Panc1 (cell line): Measurements from ENCODE around the gene METRN. TPM values are rescaled to one million over a fixed set of nuclear protein-coding genes. Genes with fewer than 3 reads are reported as not detected.
A peak's percentile ranks its signal among the peaks of the same experiment; 100 is the strongest.

Source experiments
- ATAC-seq: fragments of 200-7000 bp; cut with Tn5 transposase; 2 replicates; pipeline ENCODE4 v1.9.1; 2020; ENCODE audit warnings: mild to moderate bottlenecking, moderate library complexity
- BruUV-seq: library from RNA; stranded (reverse); fragments of 400-500 nt; replicated peaks from 2 replicates; lab custom pipeline; 2021; lab: Mats Ljungman, UMichigan
- CTCF ChIA-PET: fragments of 300-600 bp; sonication (Branson Sonifier 250); formaldehyde crosslinking; loops from one replicate; lab custom pipeline; 2022; ENCODE audit warnings: antibody characterized with exemption; lab: Charles Lee
- POLR2A ChIA-PET: fragments of 300-600 bp; sonication (Branson Sonifier 250); formaldehyde crosslinking; loops from one replicate; lab custom pipeline; 2022; ENCODE audit warnings: antibody characterized with exemption; lab: Charles Lee
- DNase-seq: peaks from one replicate; pipeline ENCODE4 v3.0.0-alpha.2; 2010; ENCODE audit warnings: low read depth, low spot score
- H3K27ac ChIP-seq: 2 replicates; pipeline ENCODE4 v1.5.1; 2011; ENCODE audit warnings: mild to moderate bottlenecking, low read length, inconsistent platforms
- H3K27me3 ChIP-seq: fragments of 200-500 bp; sonication (Bioruptor generic); 2 replicates; pipeline ENCODE4 v1.6.0; 2014; ENCODE audit warnings: low read length, inconsistent platforms; ENCODE audit not compliant: control insufficient read depth, insufficient read depth
- H3K36me3 ChIP-seq: fragments of 200-500 bp; sonication (Bioruptor generic); 2 replicates; pipeline ENCODE4 v1.5.1; 2014; ENCODE audit warnings: inconsistent platforms, mild to moderate bottlenecking, low read length, moderate library complexity; ENCODE audit not compliant: control insufficient read depth, insufficient read depth
- H3K4me1 ChIP-seq: 2 replicates; pipeline ENCODE4 v1.5.1; 2011; ENCODE audit warnings: inconsistent platforms, mild to moderate bottlenecking, low read length, moderate library complexity; ENCODE audit not compliant: control insufficient read depth, insufficient read depth
- H3K4me3 ChIP-seq, 2 experiments: 2 replicates each; pipeline ENCODE4 v1.5.1; 2011 to 2012; ENCODE audit warnings: low read depth in 2 of 2, low read length in 2 of 2, mild to moderate bottlenecking in 2 of 2, inconsistent platforms in 1 of 2, moderate library complexity in 1 of 2
- H3K9me3 ChIP-seq: fragments of 200-500 bp; sonication (Bioruptor generic); 2 replicates; pipeline ENCODE4 v1.5.1; 2014; ENCODE audit warnings: low read depth, mild to moderate bottlenecking, inconsistent platforms, low read length, moderate library complexity; ENCODE audit not compliant: control insufficient read depth, insufficient read depth
- POLR2AphosphoS5 ChIP-seq: IDR thresholded peaks from 2 replicates; pipeline ENCODE4 v1.6.1; 2012; ENCODE audit warnings: mild to moderate bottlenecking, low read depth, low read length, moderate library complexity
- REST ChIP-seq, 2 experiments: IDR thresholded peaks; 2 replicates each; pipeline ENCODE4 v1.6.1; 2011 to 2012; ENCODE audit warnings: low read depth in 2 of 2, control low read depth in 1 of 2, low read length in 1 of 2, mild to moderate bottlenecking in 1 of 2, moderate library complexity in 1 of 2; ENCODE audit not compliant: insufficient read depth in 1 of 2
- SIN3A ChIP-seq: IDR thresholded peaks from 2 replicates; pipeline ENCODE4 v1.6.1; 2012; ENCODE audit warnings: low read depth, mild to moderate bottlenecking, low read length, moderate library complexity, borderline replicate concordance; ENCODE audit not compliant: insufficient read depth
- TCF7L2 ChIP-seq: IDR thresholded peaks from 2 replicates; pipeline ENCODE4 v1.6.1; 2011; ENCODE audit warnings: mild to moderate bottlenecking, low read depth, low read length, inconsistent platforms
- in situ Hi-C: cut with HindIII; loops from 2 replicates; pipeline ENCODE4 v1.10.0; 2016; ENCODE audit warnings: low sequenced_read_pairs, low pct_unique_long_range_greater_than_20kb
- intact Hi-C: fragments of 100-400 bp; cut with micrococcal nuclease; formaldehyde crosslinking; loops from one replicate; pipeline ENCODE4 v1.10.0; 2022; ENCODE audit not compliant: unreplicated experiment
- total RNA-seq: library from RNA; stranded (reverse); gene quantifications from one replicate; pipeline ENCODE4 v1.2.1, GENCODE V29; 2021; ENCODE audit not compliant: unreplicated experiment
- TF ChIP-seq, protein P1 (sequence below): fragments of 450-650 bp; IDR thresholded peaks from 2 replicates; pipeline ENCODE4 v1.5.1; 2017; ENCODE audit warnings: mild to moderate bottlenecking

The METRN gene
- total RNA-seq, 1 experiment from 2014 or later: 407 TPM

DNA sequence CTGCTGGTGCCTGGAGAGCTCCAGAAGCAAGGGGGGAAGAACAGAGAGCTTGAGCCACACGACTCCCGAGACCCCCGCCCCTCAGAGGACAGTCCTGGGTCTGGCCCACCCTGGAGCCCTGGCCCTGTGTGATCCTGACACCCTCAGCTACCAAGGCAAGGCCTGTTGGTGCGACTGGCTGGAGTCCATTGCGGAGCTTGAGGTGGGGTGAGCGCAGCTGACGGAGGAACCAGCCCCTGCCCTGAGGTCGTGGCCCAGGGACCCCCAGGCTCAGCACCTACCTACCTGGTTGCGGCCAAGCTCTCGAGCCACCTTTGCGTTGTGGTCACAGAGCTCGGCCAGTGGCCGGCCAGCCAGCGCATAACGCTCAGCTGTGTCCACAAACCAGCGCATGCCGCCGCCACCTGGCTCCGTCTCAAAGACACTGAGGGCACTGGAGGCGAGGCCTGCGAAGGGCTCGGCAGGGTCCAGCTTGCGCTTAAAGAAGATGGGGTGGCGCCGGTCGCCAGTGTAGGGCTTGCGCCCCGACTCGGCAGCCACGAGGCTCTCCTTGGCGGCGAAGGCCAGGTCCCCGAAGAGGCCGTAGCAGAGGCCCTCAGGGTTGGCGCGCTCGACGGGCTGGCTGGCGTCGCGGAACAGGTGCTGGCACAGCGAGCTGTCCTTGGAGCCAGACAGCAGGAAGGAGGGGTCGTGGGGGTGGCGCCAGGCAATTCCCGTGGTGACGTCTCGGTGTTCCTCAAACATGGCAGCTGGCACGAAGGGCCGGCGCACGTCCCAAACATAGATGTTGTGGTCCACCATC is 28.3 kb upstream of the METRN start:
- intact Hi-C loops (loop anchor here (10.0 kb wide), 1 partner anchor 1088 kb away; the partner anchor contains the start of genes EME2, MRPS34 and NME3), in situ Hi-C loops (no loop called here)
- H3K27ac ChIP-seq: 0 out of 2 replicates have a peak overlapping the region, but pooled peaks have one; percentile 23
- H3K4me1 ChIP-seq: peaks cover 23% of the 10 kb centered on the region
- no peaks in the 10 kb centered on the region for H3K27me3 ChIP-seq
- DNase-seq (no peak), ATAC-seq (no peak)
- no peaks in the 10 kb centered on the region for H3K9me3 ChIP-seq
- peaks cover 10% of the 10 kb centered on the region; the same call in 1 of the 2 replicates for H3K36me3 ChIP-seq
- ChIA-PET POLR2A (no interaction called here), CTCF (interaction anchor here (0.5 kb wide), 1 partner anchor 15 kb away, joined by 3 read pairs; no protein-coding TSS in a partner anchor)
- no TSS peak for BruUV-seq
- TF ChIP-seq, protein P1, sequence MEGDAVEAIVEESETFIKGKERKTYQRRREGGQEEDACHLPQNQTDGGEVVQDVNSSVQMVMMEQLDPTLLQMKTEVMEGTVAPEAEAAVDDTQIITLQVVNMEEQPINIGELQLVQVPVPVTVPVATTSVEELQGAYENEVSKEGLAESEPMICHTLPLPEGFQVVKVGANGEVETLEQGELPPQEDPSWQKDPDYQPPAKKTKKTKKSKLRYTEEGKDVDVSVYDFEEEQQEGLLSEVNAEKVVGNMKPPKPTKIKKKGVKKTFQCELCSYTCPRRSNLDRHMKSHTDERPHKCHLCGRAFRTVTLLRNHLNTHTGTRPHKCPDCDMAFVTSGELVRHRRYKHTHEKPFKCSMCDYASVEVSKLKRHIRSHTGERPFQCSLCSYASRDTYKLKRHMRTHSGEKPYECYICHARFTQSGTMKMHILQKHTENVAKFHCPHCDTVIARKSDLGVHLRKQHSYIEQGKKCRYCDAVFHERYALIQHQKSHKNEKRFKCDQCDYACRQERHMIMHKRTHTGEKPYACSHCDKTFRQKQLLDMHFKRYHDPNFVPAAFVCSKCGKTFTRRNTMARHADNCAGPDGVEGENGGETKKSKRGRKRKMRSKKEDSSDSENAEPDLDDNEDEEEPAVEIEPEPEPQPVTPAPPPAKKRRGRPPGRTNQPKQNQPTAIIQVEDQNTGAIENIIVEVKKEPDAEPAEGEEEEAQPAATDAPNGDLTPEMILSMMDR: no peak
- TF ChIP-seq TCF7L2: no peak
- TF ChIP-seq SIN3A: no peak
- TF ChIP-seq POLR2AphosphoS5: no peak
- no peak for TF ChIP-seq REST (IDR thresholded peaks at IDR 0.05; ENCODE audit: insufficient read depth in 1 of 2, low read depth in 2 of 2, low read length in 1 of 2)
- no peak overlapping the region for H3K4me3 ChIP-seq

DNA sequence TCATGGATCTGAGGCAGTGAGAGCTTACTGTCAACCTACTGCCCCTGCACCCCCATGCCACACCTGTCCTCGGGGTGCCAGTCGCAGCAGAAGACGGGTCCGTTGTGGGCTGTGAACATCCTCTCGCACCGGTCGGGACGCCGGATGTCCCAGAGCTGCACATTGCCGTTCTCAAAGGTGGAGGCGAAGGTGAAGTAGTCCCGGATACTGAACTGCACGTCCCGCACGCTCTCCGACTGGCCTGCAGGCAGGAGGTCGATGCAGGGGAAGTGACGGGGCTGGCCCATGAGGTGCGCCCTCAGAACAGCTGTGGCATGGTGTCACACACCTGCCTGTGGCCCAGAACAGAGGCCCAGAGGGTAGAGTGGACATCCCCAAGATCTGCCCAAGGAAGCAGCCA is 27.4 kb upstream of the METRN start:
- CTCF ChIA-PET: no interaction called here

More for the DNA sequence above, 27.4 kb upstream of the METRN start:
- Histone ChIP-seq H3K27me3 (no peaks in the 10 kb centered on the region), H3K4me3 (no peak overlapping the region), H3K27ac (no peak overlapping the region), H3K9me3 (no peaks in the 10 kb centered on the region), H3K36me3 (peaks cover 10% of the 10 kb centered on the region; the same call in 1 of the 2 replicates), H3K4me1 (peaks cover 15% of the 10 kb centered on the region)
- in situ Hi-C loops (no loop called here), intact Hi-C loops (loop anchor here (10.0 kb wide), 1 partner anchor 1087 kb away; the partner anchor contains the start of genes EME2, MRPS34 and NME3)
- no TSS peak for BruUV-seq
- no peak for DNase-seq
- TF ChIP-seq POLR2AphosphoS5: no peak
- TF ChIP-seq TCF7L2: no peak
- TF ChIP-seq, protein P1: no peak
- TF ChIP-seq SIN3A: no peak
- no peak for TF ChIP-seq REST (IDR thresholded peaks at IDR 0.05; ENCODE audit: insufficient read depth in 1 of 2, low read depth in 2 of 2, low read length in 1 of 2)
- POLR2A ChIA-PET: no interaction called here
- no peak for ATAC-seq
